Activated CD4-positive, alpha-beta T cell treated with anti-CD3 and anti-CD28 coated beads, Interleukin-2, amount 50 U/mL, for 16 hours (primary cell): Measurements from ENCODE around the gene TMEM178B.
"Not testable (repeated sequence)": the region's sequence is repeated elsewhere in the genome, so short reads cannot be mapped to it uniquely, and the experiment has no call there.

Source experiments
- DNase-seq: peaks from one replicate; pipeline ENCODE4 v3.0.0-alpha.2; 2020

TMEM178B gene

GRCh38 chr7:141359740-141360415 lies 286.0 kb downstream of the TMEM178B start:
- no peak for DNase-seq

- no peak for DNase-seq
These were observed 286.5 kb downstream of the TMEM178B start for GRCh38 chr7:141360416-141360760.

- no peak for DNase-seq
These were observed 286.9 kb downstream of the TMEM178B start for GRCh38 chr7:141360803-141361202.

GRCh38 chr7:141361479-141361878 lies 287.6 kb downstream of the TMEM178B start:
- no peak for DNase-seq

- no peak for DNase-seq
These were observed 288.1 kb downstream of the TMEM178B start for GRCh38 chr7:141361960-141362359.

DNA sequence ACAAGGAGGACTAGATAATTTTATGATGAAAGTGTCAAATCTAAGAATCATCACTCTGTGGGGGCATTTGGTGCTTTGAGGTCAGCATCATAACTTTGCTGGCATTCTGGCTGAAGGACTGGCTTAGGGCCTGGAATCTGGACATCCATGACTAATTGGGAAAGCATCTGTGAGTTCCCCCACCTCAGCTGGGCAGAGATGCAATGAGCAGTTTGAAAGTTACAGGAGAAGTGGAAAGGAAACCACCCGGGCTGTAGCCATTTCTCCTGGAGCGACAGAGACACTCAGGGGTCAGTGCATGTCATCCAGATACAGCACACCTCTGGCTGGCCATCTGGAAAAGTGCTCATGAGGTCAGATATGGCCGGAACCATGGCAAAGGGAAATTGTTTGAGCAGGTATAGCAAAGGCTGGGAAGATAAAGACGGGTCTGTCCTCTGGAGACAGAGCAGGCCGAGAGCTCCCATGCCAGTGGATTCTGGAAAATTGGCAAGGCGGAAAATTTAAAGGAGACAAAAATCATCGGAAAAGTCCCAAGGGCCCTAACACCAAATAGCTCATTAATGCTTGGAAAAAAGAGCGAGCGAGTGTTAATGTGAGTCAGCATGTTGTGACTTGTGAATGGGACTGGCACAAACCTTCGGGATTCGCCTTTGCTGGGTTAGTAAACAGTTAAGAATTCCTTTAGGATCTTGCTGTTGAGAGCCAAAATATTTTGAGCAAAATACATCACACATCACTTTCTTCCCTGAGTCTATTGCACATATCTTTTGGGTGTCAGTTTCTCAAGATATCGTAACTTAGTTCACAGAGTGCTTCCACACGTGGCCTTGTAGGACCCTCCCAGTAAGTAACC lies 288.9 kb downstream of the TMEM178B start:
- DNase-seq = no peak

DNA sequence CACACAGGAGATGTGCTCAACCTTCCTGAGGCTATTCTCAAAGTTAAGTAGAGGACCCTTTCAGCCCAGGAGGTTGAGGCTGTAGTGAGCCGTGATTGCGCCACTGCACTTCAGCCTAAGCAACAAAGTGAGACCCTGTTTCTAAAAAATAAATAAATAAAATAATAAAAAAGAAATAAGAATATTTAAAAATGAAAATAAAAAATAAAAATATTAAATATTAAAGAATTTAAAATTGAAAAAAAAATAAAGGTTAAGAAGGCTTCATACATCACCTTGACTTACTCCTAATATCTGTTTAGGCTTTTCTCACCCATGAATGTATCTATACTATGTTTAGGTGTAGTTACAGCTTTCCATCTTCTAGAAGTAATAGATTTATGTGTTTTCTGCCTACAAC lies 289.9 kb downstream of the TMEM178B start:
- DNase-seq = no peak

DNA sequence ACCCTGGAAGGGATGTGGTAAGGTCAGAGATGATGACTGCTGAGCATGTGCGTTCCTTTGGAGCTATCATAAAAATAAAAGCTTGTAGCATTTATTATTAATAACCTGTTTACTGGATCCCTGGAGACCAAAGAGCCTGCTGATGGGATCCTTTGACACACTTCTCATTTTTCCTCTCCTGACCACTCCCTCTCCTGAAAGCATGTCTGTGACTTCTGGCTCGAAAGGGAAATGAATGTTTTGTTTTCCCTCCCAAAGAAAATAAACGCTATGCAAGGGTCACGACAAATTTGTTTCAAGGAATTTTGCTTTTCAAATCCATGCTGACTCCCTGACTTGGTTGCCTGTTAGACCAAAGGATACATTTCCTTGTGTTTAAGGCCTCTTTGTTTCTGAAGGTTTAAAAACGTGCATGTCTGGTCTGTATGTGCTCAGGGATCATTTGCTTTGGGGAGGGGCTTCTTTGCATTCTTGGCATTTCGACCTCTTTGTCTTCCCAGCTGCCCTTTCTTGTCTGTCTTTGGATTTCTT lies 292.3 kb downstream of the TMEM178B start:
- DNase-seq = no peak

DNA sequence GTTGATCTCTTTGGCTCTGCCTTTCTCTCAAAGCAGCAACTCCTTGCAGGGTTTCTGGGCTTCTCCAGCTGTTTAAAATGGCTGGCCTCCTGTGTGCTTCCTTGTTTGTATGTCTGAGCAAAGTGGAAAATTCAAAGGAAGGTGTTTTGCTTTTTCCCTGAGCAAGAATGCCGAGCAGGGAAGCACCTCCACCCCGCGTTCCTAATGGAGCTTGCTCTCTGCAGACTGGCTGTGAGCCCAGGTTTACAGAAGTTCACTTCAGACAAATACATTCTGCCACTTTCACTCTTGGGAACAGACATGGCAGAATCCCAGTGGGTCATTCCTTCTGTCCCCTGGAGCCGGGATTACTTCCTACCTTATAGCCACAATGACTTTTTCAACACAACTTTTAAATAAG lies 295.6 kb downstream of the TMEM178B start:
- no peak for DNase-seq

DNA sequence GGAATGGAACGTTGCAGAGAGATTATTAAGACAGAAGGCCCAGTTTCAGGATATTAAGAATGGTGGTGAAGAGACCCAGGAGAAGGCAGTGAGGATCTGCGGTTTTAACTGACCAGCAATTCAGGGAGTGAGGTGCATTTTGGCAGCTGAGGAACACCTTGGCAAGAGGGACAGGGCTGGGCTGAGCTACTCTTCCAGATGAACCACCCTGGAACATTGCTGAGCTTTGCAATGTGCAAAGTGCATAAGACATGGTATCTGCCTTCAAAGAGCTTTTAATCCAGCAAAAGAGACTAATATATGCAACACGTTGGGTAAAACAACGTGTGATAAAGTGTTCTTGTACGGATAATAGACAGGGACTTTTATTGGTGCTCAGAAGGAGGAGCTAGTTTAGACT lies 296.3 kb downstream of the TMEM178B start:
- no peak for DNase-seq

GRCh38 chr7:141370650-141371049 lies 296.8 kb downstream of the TMEM178B start:
- no peak for DNase-seq

DNA sequence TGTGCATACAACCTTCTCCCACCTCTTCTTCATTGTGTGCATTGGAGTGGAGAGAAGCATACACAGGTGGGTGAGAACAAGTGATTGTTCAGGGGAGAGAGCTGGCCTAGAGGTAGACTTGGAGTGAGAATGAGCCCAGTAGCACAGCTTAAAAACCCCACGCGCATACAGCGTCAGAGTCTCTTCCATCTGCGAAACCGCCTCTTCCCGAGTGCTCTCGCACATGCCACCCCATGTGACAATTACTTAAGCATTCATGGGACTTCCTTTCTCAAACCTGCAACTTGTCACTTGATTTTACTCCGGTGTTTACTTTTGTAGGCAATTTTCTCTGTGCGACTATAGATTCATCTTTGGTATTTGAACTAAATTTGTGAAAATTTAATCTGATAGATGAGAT lies 300.6 kb downstream of the TMEM178B start:
- DNase-seq = no peak

DNA sequence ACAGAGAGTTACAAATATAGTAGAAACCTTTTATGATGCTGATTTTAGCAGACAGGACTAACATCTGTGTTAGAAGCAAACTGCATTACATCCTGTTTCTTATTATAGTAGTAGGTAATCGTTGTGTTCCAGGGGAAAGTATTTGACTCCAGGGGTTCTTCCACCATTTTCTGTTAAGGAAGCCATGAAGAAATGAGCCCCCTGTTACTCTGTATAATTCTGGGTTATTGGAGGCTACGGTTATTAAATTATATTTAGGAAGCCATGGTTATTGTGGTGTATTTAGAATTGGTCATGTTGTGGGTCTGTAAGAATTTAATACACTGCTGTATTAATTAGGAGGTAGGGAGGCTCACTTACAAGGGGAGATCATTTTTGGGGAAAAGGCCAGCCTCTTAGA lies 301.6 kb downstream of the TMEM178B start:
- no peak for DNase-seq

- DNase-seq = no peak
These were observed 304.0 kb downstream of the TMEM178B start for GRCh38 chr7:141377906-141378305.

- DNase-seq = no peak
These were observed 304.5 kb downstream of the TMEM178B start for GRCh38 chr7:141378405-141378804.

- DNase-seq = no peak
These were observed 308.0 kb downstream of the TMEM178B start for GRCh38 chr7:141381794-141382427.

DNA sequence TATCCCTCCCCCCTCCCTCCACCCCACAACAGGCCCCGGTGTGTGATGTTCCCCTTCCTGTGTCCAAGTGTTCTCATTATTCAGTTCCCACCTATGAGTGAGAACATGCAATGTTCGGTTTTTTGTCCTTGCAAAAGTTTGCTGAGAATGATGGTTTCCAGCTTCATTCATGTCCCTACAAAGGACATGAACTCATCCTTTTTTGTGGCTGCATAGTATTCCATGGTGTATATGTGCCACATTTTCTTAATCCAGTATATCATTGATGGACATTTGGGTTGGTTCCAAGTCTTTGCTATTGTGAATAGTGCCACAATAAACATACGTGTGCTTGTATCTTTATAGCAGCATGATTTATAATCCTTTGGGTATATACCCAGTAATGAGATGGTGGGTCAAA lies 309.5 kb downstream of the TMEM178B start:
- not testable (repeated sequence) for DNase-seq

- no peak for DNase-seq
These were observed 313.0 kb downstream of the TMEM178B start for GRCh38 chr7:141386881-141387280.

DNA sequence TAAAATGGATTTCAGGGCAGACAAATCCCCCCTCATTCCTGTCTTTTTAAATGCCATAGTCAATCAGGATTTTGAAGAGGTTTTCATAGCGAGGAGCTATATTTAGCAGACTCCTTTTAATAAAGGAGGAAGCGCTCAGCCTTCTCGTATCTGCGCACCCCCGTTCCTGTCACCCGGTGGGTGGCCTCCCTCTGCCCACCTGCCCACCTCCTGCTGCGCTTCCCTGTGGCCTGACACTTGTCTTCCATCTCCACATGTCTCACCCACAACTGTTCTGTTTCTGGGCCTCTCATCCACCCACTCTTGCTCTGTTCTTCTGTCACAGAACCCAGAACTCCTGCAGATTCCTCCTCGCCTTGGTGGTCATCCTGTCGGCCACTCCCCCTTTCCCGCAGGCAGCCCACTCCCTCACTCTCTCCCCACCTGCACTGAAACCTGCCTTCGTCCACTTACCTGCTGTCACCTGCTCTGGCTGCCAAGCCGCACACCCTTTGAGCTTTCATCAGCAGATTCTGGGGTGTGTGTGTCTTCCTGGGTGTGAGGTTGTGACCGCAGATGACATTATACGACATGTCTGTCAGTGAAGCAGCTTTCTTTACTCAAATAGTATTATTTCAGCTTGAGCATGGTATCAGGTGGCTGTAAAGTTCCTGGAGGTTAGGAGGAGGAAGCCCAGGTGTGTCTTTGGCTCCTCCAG lies 313.8 kb downstream of the TMEM178B start:
- no peak for DNase-seq

GRCh38 chr7:141389140-141389796 lies 315.4 kb downstream of the TMEM178B start:
- DNase-seq = no peak

GRCh38 chr7:141390339-141390738 lies 316.5 kb downstream of the TMEM178B start:
- DNase-seq = no peak

- no peak for DNase-seq
These were observed 319.2 kb downstream of the TMEM178B start for GRCh38 chr7:141393056-141393455.
